Umbilical cord (tissue), 2 donors: ENCODE measurements around the gene PMS2. TPM values are rescaled to one million over a fixed set of nuclear protein-coding genes. Genes with fewer than 3 reads are reported as not detected.
"Not testable (repeated sequence)": the region's sequence is repeated elsewhere in the genome, so short reads cannot be mapped to it uniquely, and the experiment has no call there.

Experiments
- DNase-seq: peaks from one replicate; pipeline ENCODE4 v3.0.0-alpha.2; 2015; ENCODE audit warnings: low spot score
- total RNA-seq: library from RNA; depleted of rRNA; stranded (reverse); fragments of >200 nt; gene quantifications from one replicate; pipeline ENCODE4 v1.2.3, GENCODE V29; 2014; ENCODE audit warnings: low replicate concordance; ENCODE audit not compliant: insufficient read depth

Gene PMS2, protein sequence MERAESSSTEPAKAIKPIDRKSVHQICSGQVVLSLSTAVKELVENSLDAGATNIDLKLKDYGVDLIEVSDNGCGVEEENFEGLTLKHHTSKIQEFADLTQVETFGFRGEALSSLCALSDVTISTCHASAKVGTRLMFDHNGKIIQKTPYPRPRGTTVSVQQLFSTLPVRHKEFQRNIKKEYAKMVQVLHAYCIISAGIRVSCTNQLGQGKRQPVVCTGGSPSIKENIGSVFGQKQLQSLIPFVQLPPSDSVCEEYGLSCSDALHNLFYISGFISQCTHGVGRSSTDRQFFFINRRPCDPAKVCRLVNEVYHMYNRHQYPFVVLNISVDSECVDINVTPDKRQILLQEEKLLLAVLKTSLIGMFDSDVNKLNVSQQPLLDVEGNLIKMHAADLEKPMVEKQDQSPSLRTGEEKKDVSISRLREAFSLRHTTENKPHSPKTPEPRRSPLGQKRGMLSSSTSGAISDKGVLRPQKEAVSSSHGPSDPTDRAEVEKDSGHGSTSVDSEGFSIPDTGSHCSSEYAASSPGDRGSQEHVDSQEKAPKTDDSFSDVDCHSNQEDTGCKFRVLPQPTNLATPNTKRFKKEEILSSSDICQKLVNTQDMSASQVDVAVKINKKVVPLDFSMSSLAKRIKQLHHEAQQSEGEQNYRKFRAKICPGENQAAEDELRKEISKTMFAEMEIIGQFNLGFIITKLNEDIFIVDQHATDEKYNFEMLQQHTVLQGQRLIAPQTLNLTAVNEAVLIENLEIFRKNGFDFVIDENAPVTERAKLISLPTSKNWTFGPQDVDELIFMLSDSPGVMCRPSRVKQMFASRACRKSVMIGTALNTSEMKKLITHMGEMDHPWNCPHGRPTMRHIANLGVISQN
- 15.4 TPM for total RNA-seq

GRCh38 chr7:6008668-6009611 is at the start of gene PMS2, which contains the start of gene AIMP2:
TSS of gene PMS2 (minus strand) at chr7:6009049. CDS start at chr7:6009019, 30 bp downstream.
TSS of gene AIMP2 (plus strand) at chr7:6009272. CDS start at chr7:6009364, 92 bp downstream.
- DNase-seq, result peak; percentile 100

- no peak for DNase-seq
Observed at GRCh38 chr7:6057316-6058129, 48.7 kb upstream of the PMS2 start.

- peak; percentile 12 for DNase-seq
Observed at GRCh38 chr7:6056616-6057015, 47.8 kb upstream of the PMS2 start.

- not testable (repeated sequence) for DNase-seq
Observed at GRCh38 chr7:6051185-6051584, 42.3 kb upstream of the PMS2 start.

- DNase-seq, result no peak
Observed at GRCh38 chr7:6049780-6050179, 40.9 kb upstream of the PMS2 start.

GRCh38 chr7:6035686-6036085 is 26.8 kb upstream of the PMS2 start:
- DNase-seq, result no peak

- DNase-seq, result no peak
Observed at GRCh38 chr7:6035165-6035564, 26.3 kb upstream of the PMS2 start.

DNA sequence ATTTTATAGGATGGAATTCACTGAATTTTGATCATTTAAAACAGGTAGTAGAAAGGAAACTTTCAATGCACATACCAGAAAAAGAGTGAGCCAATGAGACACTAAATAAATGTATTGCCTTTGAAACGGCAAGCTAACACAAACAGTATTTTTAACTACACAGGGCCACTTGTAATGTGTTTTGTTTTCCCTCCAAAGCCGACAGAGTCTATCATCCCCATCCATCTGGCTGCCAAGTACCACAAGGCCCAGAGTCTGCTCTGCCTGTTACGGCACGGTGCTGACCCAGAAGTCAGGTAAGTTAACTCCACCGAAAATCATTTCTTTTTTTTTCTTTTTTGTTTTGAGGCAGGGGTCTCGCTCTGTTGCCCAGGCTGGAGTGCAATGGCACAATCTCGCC is 23.8 kb upstream of the PMS2 start:
- DNase-seq, result no peak

DNA sequence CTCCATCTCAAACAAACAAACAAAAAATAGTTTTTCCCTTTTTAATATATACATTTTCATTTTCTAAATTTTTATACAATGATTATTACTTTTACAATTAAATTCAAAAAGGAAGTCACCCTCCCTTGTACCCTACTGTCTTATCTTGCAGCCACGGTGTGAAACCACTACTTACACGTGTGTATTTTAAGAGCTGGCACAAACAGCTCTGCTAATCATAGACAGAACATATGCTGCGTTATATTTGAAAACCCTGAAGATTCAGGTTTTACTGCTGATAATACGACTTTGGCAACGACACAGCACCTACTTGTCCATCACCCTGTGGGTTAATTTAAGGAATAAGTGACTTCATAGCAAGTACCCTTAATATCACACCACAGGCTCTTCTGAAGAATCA is 23.3 kb upstream of the PMS2 start:
- DNase-seq, result no peak

DNA sequence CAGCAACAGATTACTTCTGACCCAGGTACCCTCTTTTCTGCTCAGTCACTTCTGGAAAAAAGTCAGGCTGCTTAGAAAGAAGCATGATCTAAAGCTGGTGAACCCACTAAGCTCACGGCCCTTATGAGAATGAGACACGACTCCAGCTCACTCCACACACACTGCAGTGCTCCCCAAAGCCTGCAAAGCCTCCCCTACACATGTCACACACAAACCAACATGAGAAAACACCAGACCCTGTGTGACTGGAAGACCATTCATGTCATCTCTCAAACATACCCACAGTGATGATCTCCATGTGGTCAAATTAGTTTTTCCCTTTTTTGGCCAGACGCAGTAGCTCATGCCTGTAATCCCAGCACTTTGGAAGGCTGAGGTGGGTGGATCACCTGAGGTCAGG is 22.7 kb upstream of the PMS2 start:
- DNase-seq, result no peak

DNA sequence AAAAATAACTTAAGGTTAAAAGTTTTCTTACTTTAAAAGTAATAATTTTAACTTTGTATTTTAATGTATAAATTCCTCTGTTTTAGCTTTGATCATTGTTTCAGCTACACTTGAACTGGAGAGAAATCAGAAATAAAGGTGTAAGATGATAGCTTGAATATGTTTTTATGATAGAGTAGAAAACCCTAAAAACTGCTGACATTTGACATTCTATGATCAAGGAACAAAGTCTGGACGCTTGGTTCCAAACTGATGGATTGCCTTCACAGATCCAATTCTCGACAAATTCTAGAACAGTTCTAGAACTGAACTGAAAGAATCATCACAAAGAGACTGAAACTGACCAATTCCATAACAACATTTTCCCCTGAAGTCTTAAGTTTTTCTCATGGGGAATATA is 22.1 kb upstream of the PMS2 start, which contains the start of gene ANKRD61:
Gene ANKRD61, plus strand, starts transcription at position 389 of the 400 bp plus-strand sequence. Its CDS starts 0 bp downstream, at position 389.
- DNase-seq, result no peak

GRCh38 chr7:6028563-6028962 is 19.7 kb upstream of the PMS2 start:
- DNase-seq, result no peak

DNA sequence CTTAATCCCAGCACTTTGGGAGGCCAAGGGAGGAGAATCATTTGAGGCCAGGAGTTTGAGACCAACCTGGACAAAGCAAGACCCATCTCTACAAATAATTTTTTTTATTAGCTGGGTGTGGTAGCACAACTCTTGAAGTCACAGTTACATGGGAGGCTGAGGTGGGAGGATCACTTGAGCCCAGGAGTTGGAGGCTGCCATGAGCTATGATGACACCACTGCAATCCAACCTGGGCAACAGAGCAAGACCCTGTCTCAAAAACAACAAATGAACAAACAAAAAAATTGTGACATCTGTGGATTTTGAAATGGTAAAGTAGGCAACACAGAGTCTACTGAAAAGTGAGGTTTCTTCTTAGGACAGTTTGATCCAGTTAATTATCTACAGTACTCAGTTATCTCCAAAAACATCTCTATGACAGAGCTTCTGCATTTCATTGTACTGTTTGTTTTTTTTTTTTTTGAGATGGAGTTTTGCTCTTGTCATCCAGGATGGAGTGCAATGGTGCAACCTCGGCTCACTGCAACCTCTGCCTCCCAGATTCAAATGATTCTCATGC is 19.0 kb upstream of the PMS2 start:
- DNase-seq, result no peak

GRCh38 chr7:6026820-6027311 is 18.0 kb upstream of the PMS2 start:
- no peak for DNase-seq

DNA sequence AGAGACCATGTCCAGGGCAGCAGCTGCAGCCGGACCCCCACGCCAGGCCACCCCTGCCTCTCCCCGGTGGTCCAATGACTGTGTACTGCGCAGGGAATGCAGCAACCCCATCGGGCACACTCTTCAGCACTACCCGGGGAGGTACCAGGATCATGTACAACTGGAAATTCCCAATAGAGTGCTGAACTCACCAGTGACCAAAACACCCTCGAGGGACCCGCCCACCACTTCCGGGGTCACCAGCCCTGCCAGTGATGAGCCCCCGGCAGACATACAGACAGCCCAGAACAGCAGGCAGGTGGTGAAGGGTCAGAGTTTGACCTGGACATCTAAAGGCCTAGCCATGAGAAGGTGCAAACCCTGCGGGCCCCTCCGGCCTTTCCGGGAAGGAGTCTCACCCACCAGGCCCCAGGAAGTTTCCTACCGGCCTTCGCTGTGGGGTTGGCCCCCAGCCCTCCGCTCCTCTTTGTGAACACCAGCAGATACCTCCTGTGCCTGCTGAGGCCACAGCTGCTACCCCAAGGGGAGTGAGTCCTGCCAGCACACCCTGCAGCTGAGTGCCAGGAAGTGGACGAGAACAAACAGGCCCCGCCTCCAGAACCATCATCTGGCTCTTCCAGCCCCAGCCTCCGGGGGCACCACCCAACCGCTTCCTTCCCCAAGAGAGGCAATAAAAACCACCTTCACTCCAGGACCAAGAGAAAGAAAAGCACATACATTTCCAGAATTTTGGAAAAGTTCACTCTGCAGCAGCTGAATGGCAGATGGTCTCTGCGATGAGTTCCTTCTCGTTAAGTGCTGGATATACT is 17.4 kb upstream of the PMS2 start:
- no peak for DNase-seq

DNA sequence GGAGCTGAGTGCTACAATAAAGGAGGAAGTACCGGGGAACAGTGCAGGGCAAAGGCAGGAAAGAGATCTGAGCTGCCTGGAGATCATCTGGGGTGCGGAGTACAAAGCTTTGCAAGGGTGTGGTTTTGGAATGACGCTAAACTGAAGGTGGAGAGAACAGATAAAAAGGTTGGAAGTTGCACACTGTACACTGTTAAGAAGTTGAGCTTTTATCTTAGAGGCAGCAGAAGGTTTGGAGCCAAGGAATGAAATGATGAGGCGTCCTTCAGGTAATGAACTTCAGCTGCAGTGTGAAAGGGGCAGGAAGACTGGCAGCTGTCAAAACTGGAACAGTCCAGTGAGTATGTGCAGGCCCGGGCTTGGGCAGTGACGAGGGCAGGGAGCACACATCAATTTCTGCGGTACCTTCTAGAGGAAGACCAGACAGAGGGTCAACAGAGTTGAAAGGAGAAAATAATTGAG is 15.2 kb upstream of the PMS2 start:
- no peak for DNase-seq

GRCh38 chr7:6022707-6023106 is 13.9 kb upstream of the PMS2 start:
- no peak for DNase-seq

DNA sequence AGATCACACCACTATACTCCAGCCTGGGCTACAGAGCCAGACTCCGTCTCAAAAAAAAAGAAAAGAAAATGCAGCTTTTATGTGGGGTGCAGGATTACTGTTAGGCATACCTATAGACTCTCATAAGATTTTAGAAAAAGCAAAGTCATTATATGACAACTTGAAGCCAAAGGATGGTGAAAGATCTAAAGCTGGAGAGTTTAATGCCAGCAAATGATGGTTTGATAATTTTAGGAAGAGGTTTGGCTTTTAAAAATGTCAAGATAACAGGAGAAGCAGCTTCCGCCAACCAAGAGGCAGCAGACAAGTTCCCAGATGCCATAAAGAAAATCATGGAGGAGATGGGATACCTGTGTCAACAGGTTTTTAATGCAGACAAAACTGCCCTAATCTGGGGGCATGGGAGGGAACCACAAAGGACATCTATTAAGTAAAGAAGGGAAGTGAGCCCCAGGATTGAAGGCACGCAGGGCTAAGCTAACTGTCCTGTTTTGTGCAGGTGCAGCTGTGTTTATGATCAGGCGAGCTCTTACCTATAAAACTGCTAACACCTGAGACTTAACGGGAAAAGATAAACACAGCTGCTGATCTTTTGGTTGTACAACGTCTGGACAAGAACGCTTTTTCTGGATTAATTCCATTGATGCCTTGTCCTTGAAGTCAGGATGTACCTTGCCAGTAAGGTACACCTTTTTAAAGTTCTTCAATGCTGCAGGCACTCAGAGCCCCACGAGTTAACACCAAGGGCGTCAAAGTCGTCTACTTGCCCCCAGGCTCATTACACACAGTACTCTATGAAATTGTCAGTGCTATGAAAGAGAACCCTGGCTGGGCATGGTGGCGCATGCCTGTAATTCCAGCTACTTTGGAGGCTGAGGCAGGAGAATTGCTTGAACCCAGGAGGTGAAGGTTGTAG is 11.8 kb upstream of the PMS2 start:
- DNase-seq, result no peak
